Measurements from ENCODE around the gene STMN1. TPM values are rescaled to one million over a fixed set of nuclear protein-coding genes. Genes with fewer than 3 reads are reported as not detected.

STMN1 gene
- total and polyA plus RNA-seq, 10 of the 15 experiments (the other 5 are each of a cell fraction or from before 2014, with no cell fraction given), result 220 to 1,272 (median 603) TPM

DNA sequence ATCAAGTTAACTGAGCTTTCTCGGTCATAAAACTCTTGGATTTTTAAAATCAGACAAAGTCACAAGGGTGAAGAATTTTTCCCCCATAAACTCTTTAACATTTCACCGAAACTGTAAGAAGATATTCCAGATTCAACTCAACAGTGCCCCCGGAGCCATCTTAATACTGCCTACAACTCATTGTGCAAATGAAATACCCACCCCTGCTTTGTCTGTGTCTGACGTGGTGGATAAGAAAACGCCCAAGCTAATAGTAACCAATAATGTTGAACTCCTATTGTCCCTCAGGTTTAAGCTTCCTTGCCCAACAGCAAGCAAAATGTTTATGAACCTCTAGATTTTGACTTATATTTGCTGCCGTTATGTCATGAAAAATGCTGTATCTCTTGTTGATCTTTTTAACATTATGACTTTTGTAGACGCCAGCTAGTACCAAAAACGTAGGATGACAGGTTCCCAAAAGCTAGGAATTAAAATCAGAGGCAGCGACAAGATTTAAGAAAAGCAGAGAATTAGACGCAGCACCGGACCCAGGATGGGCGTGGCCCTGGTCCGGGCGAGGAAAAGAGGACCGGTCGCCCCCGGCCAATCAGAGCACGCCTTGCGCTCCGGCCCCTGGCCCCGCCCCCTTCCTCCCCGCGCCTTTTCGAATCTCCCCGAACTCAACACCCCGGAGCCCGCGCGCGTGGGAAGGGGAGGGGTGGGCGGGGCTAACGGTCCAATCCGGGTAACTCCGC, 1.1 kb downstream of the STMN1 start:
- H3K27ac ChIP-seq (ENCODE audit: control insufficient read depth, insufficient read depth), result peak overlapping the region; percentile 94
- peaks cover 5% of the 10 kb centered on the region; the same call in 1 of the 2 replicates for H3K4me1 ChIP-seq (ENCODE audit: control insufficient read depth, insufficient read depth, low read length)
- H2AFZ ChIP-seq (ENCODE audit: control insufficient read depth, low read depth, low read length), result peak overlapping the region; percentile 88
- peak; percentile 63 for DNase-seq (ENCODE audit: low read depth, low spot score)
- peaks cover 34% of the 10 kb centered on the region for H3K79me2 ChIP-seq (ENCODE audit: control insufficient read depth, insufficient read depth, low read length)
- intact Hi-C loops (cut with micrococcal nuclease; ENCODE audit: unreplicated experiment), result loop anchor here (1.0 kb wide), 1 partner anchor 92 kb away; no protein-coding TSS in a partner anchor
- H3K9me3 ChIP-seq (replicated peaks; ENCODE audit: control insufficient read depth, insufficient read depth, low read length), result no peaks in the 10 kb centered on the region
- RAD21 ChIA-PET (ENCODE audit: unreplicated experiment), result interaction anchor here (1.0 to 14.5 kb wide), 5 partner anchors 10 to 92 kb away, joined by 3 to 296 read pairs (median 4); partner anchors contain the start of genes MTFR1L, PAFAH2 and PAQR7
- peak overlapping the region; percentile 88 for H3K9ac ChIP-seq (ENCODE audit: control insufficient read depth, insufficient read depth, low read length)
- peak; percentile 91 for ATAC-seq
- CTCF ChIA-PET, result interaction anchor here (0.6 to 14.0 kb wide), 11 partner anchors 10 to 329 kb away, joined by 3 to 383 read pairs (median 3); partner anchors contain the start of genes CEP85, PAFAH2 and PAQR7
- POLR2A ChIA-PET, result interaction anchor here (0.6 to 12.0 kb wide), 10 partner anchors 9 to 648 kb away, joined by 3 to 116 read pairs (median 6); partner anchors contain the start of genes PAFAH2 and PAQR7
- no peaks in the 10 kb centered on the region; a peak in 3 of 4 replicates for H3K27me3 ChIP-seq (replicated peaks in 1 of 2; ENCODE audit: control insufficient read depth in 2 of 2, insufficient read depth in 2 of 2, low read length in 1 of 2)
- H3K4me3 ChIP-seq, result peak overlapping the region; percentile 100
- H3K36me3 ChIP-seq (ENCODE audit: control insufficient read depth in 2 of 2, insufficient read depth in 2 of 2, low read length in 1 of 2), result peaks cover 2 to 4% of the 10 kb centered on the region in 2 experiments; a peak in 1 of 4 replicates
- 2% methylated on average over 13 of the region's 34 CpGs for WGBS (ENCODE audit: insufficient coverage, insufficient replicate concordance, low lambda C conversion rate, missing lambda C conversion rate)
- H3K4me2 ChIP-seq (ENCODE audit: control insufficient read depth, insufficient read depth), result peak overlapping the region; percentile 90
- SMC1A ChIA-PET (ENCODE audit: uncharacterized antibody, unreplicated experiment), result interaction anchor here (0.9 to 19.7 kb wide), 6 partner anchors 10 to 106 kb away, joined by 3 to 319 read pairs (median 6); partner anchors contain the start of gene PAFAH2
- FAIRE-seq, result peak; percentile 79
- TSS peak; percentile 52 for BruUV-seq (replicated peaks)
- in situ Hi-C loops (cut with MboI), result no loop called here
- H4K20me1 ChIP-seq (ENCODE audit: control insufficient read depth, insufficient read depth), result no peaks in the 10 kb centered on the region
- TF ChIP-seq MTA2 (IDR thresholded peaks at IDR 0.05; ENCODE audit: low read depth) (peak; percentile 8; the same call in 1 of the 2 replicates), SREBF2 (IDR thresholded peaks at IDR 0.05; ENCODE audit: low read length) (no peak), HDGF (IDR thresholded peaks at IDR 0.05) (no peak), EP300 (IDR thresholded peaks at IDR 0.05; ENCODE audit: borderline replicate concordance in 1 of 2, control insufficient read depth in 1 of 2, low read depth in 2 of 2, low read length in 2 of 2) (no peak), YY1 (IDR thresholded peaks at IDR 0.05; ENCODE audit: low read depth, low read length) (peak; percentile 86), TCF3 (IDR thresholded peaks at IDR 0.05; ENCODE audit: borderline replicate concordance, insufficient read depth, low read depth, low read length) (no peak), TAF1 (IDR thresholded peaks at IDR 0.05; ENCODE audit: borderline replicate concordance, low read depth, low read length) (no peak), ATF7 (IDR thresholded peaks at IDR 0.05; ENCODE audit: low read depth) (no peak), NBN (IDR thresholded peaks at IDR 0.05) (no peak), POLR2AphosphoS5 (IDR thresholded peaks at IDR 0.05; ENCODE audit: low read length) (peak; percentile 67), KDM1A (IDR thresholded peaks at IDR 0.05; ENCODE audit: borderline replicate concordance) (no peak), ZNF274 (IDR thresholded peaks at IDR 0.05; ENCODE audit: insufficient read depth, insufficient read length) (no peak), HDAC6 (IDR thresholded peaks at IDR 0.05; ENCODE audit: unreplicated experiment) (no peak), POU2F2 (IDR thresholded peaks at IDR 0.05; ENCODE audit: borderline replicate concordance, low read depth, low read length) (no peak), PML (IDR thresholded peaks at IDR 0.05; ENCODE audit: low read length) (no peak), LARP7 (IDR thresholded peaks at IDR 0.05) (no peak), PAX5 (IDR thresholded peaks at IDR 0.05; ENCODE audit: borderline replicate concordance, low read depth, low read length) (no peak)
- TF ChIP-seq, protein P1, sequence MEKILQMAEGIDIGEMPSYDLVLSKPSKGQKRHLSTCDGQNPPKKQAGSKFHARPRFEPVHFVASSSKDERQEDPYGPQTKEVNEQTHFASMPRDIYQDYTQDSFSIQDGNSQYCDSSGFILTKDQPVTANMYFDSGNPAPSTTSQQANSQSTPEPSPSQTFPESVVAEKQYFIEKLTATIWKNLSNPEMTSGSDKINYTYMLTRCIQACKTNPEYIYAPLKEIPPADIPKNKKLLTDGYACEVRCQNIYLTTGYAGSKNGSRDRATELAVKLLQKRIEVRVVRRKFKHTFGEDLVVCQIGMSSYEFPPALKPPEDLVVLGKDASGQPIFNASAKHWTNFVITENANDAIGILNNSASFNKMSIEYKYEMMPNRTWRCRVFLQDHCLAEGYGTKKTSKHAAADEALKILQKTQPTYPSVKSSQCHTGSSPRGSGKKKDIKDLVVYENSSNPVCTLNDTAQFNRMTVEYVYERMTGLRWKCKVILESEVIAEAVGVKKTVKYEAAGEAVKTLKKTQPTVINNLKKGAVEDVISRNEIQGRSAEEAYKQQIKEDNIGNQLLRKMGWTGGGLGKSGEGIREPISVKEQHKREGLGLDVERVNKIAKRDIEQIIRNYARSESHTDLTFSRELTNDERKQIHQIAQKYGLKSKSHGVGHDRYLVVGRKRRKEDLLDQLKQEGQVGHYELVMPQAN (conservative IDR thresholded peaks at IDR 0.05), result peak; percentile 12; the same call in 1 of the 2 replicates
- TF ChIP-seq, protein P2, sequence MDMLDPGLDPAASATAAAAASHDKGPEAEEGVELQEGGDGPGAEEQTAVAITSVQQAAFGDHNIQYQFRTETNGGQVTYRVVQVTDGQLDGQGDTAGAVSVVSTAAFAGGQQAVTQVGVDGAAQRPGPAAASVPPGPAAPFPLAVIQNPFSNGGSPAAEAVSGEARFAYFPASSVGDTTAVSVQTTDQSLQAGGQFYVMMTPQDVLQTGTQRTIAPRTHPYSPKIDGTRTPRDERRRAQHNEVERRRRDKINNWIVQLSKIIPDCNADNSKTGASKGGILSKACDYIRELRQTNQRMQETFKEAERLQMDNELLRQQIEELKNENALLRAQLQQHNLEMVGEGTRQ (IDR thresholded peaks at IDR 0.05; ENCODE audit: borderline replicate concordance, low read depth, low read length), result no peak
- TF ChIP-seq, protein P3, sequence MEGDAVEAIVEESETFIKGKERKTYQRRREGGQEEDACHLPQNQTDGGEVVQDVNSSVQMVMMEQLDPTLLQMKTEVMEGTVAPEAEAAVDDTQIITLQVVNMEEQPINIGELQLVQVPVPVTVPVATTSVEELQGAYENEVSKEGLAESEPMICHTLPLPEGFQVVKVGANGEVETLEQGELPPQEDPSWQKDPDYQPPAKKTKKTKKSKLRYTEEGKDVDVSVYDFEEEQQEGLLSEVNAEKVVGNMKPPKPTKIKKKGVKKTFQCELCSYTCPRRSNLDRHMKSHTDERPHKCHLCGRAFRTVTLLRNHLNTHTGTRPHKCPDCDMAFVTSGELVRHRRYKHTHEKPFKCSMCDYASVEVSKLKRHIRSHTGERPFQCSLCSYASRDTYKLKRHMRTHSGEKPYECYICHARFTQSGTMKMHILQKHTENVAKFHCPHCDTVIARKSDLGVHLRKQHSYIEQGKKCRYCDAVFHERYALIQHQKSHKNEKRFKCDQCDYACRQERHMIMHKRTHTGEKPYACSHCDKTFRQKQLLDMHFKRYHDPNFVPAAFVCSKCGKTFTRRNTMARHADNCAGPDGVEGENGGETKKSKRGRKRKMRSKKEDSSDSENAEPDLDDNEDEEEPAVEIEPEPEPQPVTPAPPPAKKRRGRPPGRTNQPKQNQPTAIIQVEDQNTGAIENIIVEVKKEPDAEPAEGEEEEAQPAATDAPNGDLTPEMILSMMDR (IDR thresholded peaks at IDR 0.05 in 2 of 3, conservative IDR thresholded peaks at IDR 0.05 in 1 of 3; ENCODE audit: control insufficient read depth in 2 of 3, extremely low read depth in 1 of 3, insufficient read depth in 1 of 3, low read depth in 3 of 3, low read length in 3 of 3), result peak in 1 of 3 experiments; percentile 24; a peak in 1 of 6 replicates
